Large intestine (tissue), 3 donors: ENCODE measurements around the gene COPG2. TPM values are rescaled to one million over a fixed set of nuclear protein-coding genes. Genes with fewer than 3 reads are reported as not detected.
"Not testable (repeated sequence)": the region's sequence is repeated elsewhere in the genome, so short reads cannot be mapped to it uniquely, and the experiment has no call there.

Source experiments
- DNase-seq, 2 donors: peaks; one replicate each; pipeline versions ENCODE4 v3.0.0 to v3.0.0-alpha.2; 2013
- H3K27ac ChIP-seq: one replicate; pipeline ENCODE4 v1.5.1; 2013; ENCODE audit warnings: low read length
- H3K27me3 ChIP-seq: 2 replicates; pipeline ENCODE4 v1.6.1; 2013; ENCODE audit warnings: low read length; ENCODE audit not compliant: control insufficient read depth, insufficient read depth
- H3K36me3 ChIP-seq: 2 replicates; pipeline ENCODE4 v1.6.1; 2013; ENCODE audit warnings: low read length; ENCODE audit not compliant: control insufficient read depth, insufficient read depth
- H3K4me1 ChIP-seq: one replicate; pipeline ENCODE4 v1.6.1; 2013; ENCODE audit warnings: low read length; ENCODE audit not compliant: control insufficient read depth, insufficient read depth
- H3K4me3 ChIP-seq: one replicate; pipeline ENCODE4 v1.5.1; 2013; ENCODE audit warnings: low read length
- H3K9me3 ChIP-seq: one replicate; pipeline ENCODE4 v1.6.1; 2013; ENCODE audit warnings: mild to moderate bottlenecking, low read depth, low read length, moderate library complexity; ENCODE audit not compliant: control insufficient read depth
- WGBS: methylation state at CpG from one replicate; pipeline ENCODE4 v1.1.5; 2013; ENCODE audit warnings: low lambda C conversion rate; ENCODE audit not compliant: insufficient coverage; 5-methylcytosine and 5-hydroxymethylcytosine counted together
- polyA plus RNA-seq: library from polyadenylated mRNA; unstranded; fragments of 120-200 nt; gene quantifications from one replicate; pipeline ENCODE4 v1.2.1, GENCODE V29; 2013

COPG2 gene
- polyA plus RNA-seq, 1 donor: 20.8 TPM

- no peaks in the 10 kb centered on the region for H3K9me3 ChIP-seq
- no peaks in the 10 kb centered on the region for H3K36me3 ChIP-seq
- DNase-seq: no peak
- H3K4me3 ChIP-seq: no peak overlapping the region
- no peak overlapping the region for H3K27ac ChIP-seq
- H3K27me3 ChIP-seq: no peaks in the 10 kb centered on the region
- H3K4me1 ChIP-seq: no peaks in the 10 kb centered on the region
- WGBS: no CpG with 5 or more reads among the region's 2 CpGs
Observed at GRCh38 chr7:130622866-130623265, 45.7 kb downstream of the COPG2 start.

- Histone ChIP-seq H3K27me3 (no peaks in the 10 kb centered on the region), H3K9me3 (no peaks in the 10 kb centered on the region), H3K27ac (no peak overlapping the region), H3K4me3 (no peak overlapping the region), H3K4me1 (no peaks in the 10 kb centered on the region), H3K36me3 (peaks cover 9% of the 10 kb centered on the region)
- no CpG with 5 or more reads among the region's 2 CpGs for WGBS
- no peak for DNase-seq
Observed at GRCh38 chr7:130615583-130615982, 53.0 kb downstream of the COPG2 start.

- DNase-seq: no peak
- Histone ChIP-seq H3K4me3 (no peak overlapping the region), H3K9me3 (no peaks in the 10 kb centered on the region), H3K27ac (no peak overlapping the region), H3K27me3 (no peaks in the 10 kb centered on the region), H3K4me1 (no peaks in the 10 kb centered on the region), H3K36me3 (peaks cover 15% of the 10 kb centered on the region)
- no CpG with 5 or more reads among the region's 1 CpG for WGBS
Observed at GRCh38 chr7:130614449-130614848, 54.1 kb downstream of the COPG2 start.

- no peak overlapping the region for H3K27ac ChIP-seq
- no peaks in the 10 kb centered on the region for H3K9me3 ChIP-seq
- no peak for DNase-seq
- peaks cover 29% of the 10 kb centered on the region for H3K36me3 ChIP-seq
- H3K4me1 ChIP-seq: no peaks in the 10 kb centered on the region
- no peaks in the 10 kb centered on the region for H3K27me3 ChIP-seq
- H3K4me3 ChIP-seq: no peak overlapping the region
- WGBS: no CpG with 5 or more reads among the region's 4 CpGs
Observed at GRCh38 chr7:130611218-130611617, 57.3 kb downstream of the COPG2 start.

GRCh38 chr7:130607066-130607465 lies 61.5 kb downstream of the COPG2 start:
- peaks cover 27% of the 10 kb centered on the region for H3K36me3 ChIP-seq
- not testable (repeated sequence) for H3K27ac ChIP-seq, H3K4me3 ChIP-seq, H3K4me1 ChIP-seq, H3K9me3 ChIP-seq, H3K27me3 ChIP-seq, DNase-seq
- WGBS: 100% methylated on average over 1 of the region's 2 CpGs

- H3K27me3 ChIP-seq: no peaks in the 10 kb centered on the region
- no peaks in the 10 kb centered on the region for H3K4me1 ChIP-seq
- DNase-seq: no peak
- peaks cover 27% of the 10 kb centered on the region for H3K36me3 ChIP-seq
- H3K9me3 ChIP-seq: no peaks in the 10 kb centered on the region
- H3K4me3 ChIP-seq: no peak overlapping the region
- no peak overlapping the region for H3K27ac ChIP-seq
- WGBS: 100% methylated on average over 1 of the region's 1 CpG
Observed at GRCh38 chr7:130606161-130606560, 62.4 kb downstream of the COPG2 start.

- H3K4me3 ChIP-seq: no peak overlapping the region
- H3K27ac ChIP-seq: no peak overlapping the region
- H3K4me1 ChIP-seq: no peaks in the 10 kb centered on the region
- DNase-seq: no peak
- WGBS: 100% methylated on average over 1 of the region's 3 CpGs
- H3K27me3 ChIP-seq: no peaks in the 10 kb centered on the region
- H3K36me3 ChIP-seq: peaks cover 2% of the 10 kb centered on the region
- no peaks in the 10 kb centered on the region for H3K9me3 ChIP-seq
Observed at GRCh38 chr7:130598056-130598455, 70.5 kb downstream of the COPG2 start.

GRCh38 chr7:130595986-130596385 lies 72.6 kb downstream of the COPG2 start:
- H3K27me3 ChIP-seq: no peaks in the 10 kb centered on the region
- no peaks in the 10 kb centered on the region for H3K4me1 ChIP-seq
- WGBS: 100% methylated on average over 1 of the region's 4 CpGs
- DNase-seq: no peak
- H3K36me3 ChIP-seq: peaks cover 2% of the 10 kb centered on the region
- no peak overlapping the region for H3K4me3 ChIP-seq
- no peak overlapping the region for H3K27ac ChIP-seq
- no peaks in the 10 kb centered on the region for H3K9me3 ChIP-seq

GRCh38 chr7:130593033-130593432 lies 75.5 kb downstream of the COPG2 start:
- no CpG with 5 or more reads among the region's 1 CpG for WGBS
- H3K36me3 ChIP-seq: peaks cover 2% of the 10 kb centered on the region
- H3K4me1 ChIP-seq: no peaks in the 10 kb centered on the region
- H3K27ac ChIP-seq: no peak overlapping the region
- H3K27me3 ChIP-seq: no peaks in the 10 kb centered on the region
- DNase-seq: no peak
- no peak overlapping the region for H3K4me3 ChIP-seq
- peaks cover 7% of the 10 kb centered on the region for H3K9me3 ChIP-seq

- H3K27me3 ChIP-seq, H3K4me1 ChIP-seq, DNase-seq, H3K4me3 ChIP-seq, H3K9me3 ChIP-seq, H3K36me3 ChIP-seq, H3K27ac ChIP-seq: not testable (repeated sequence)
- no CpG with 5 or more reads among the region's 30 CpGs for WGBS
Observed at GRCh38 chr7:130591464-130591863, 77.1 kb downstream of the COPG2 start.

GRCh38 chr7:130585932-130586331 lies 82.6 kb downstream of the COPG2 start:
- H3K27ac ChIP-seq, H3K9me3 ChIP-seq, H3K4me1 ChIP-seq, H3K27me3 ChIP-seq, H3K36me3 ChIP-seq, H3K4me3 ChIP-seq, DNase-seq: not testable (repeated sequence)
- no CpG with 5 or more reads among the region's 2 CpGs for WGBS
